IMR-90 (cell line): ENCODE results near the gene PHF21B.

ENCODE experiments used
- CTCF ChIP-seq: conservative IDR thresholded peaks from 2 replicates; pipeline ENCODE4 v1.5.1; 2012; ENCODE audit warnings: mild to moderate bottlenecking, low read depth, low read length, improper control_type of control experiment
- POLR2A ChIP-seq: IDR thresholded peaks from 2 replicates; pipeline ENCODE4 v1.6.1; 2012; ENCODE audit warnings: mild to moderate bottlenecking, low read depth, low read length
- RCOR1 ChIP-seq: IDR thresholded peaks from 2 replicates; pipeline ENCODE4 v1.6.1; 2012; ENCODE audit warnings: mild to moderate bottlenecking, low read length, improper control_type of control experiment; ENCODE audit not compliant: insufficient replicate concordance

- TF ChIP-seq POLR2A (no peak), CTCF (no peak), RCOR1 (no peak)
Measured at GRCh38 chr22:45034156-45034555, 24.4 kb upstream of the PHF21B start.
